WTC11 (cell line): Measurements from ENCODE around the gene SPTY2D1. TPM values are rescaled to one million over a fixed set of nuclear protein-coding genes. Genes with fewer than 3 reads are reported as not detected.

Source experiments
- ATAC-seq: fragments of 200-7000 bp; cut with Tn5 transposase; 2 replicates; pipeline ENCODE4 v1.10.0; 2021; ENCODE audit warnings: mild to moderate bottlenecking, moderate library complexity
- CTCF ChIA-PET: fragments of 300-600 bp; sonication (Branson Sonifier 250); formaldehyde crosslinking; loops from one replicate; lab custom pipeline; 2021; ENCODE audit warnings: antibody characterized with exemption; lab: Charles Lee
- POLR2A ChIA-PET: fragments of 350-600 bp; sonication (Branson Sonifier 250); formaldehyde crosslinking; loops from one replicate; lab custom pipeline; 2021; ENCODE audit warnings: antibody characterized with exemption; lab: Charles Lee
- DNase-seq: peaks from one replicate; pipeline ENCODE4 v3.0.0; 2021; ENCODE audit warnings: low spot score
- H3K27ac Mint-ChIP-seq: 2 replicates; pipeline ENCODE4 v1.8.0; 2021; ENCODE audit warnings: mixed read lengths
- H3K27me3 Mint-ChIP-seq: 2 replicates; pipeline ENCODE4 v1.8.0; 2021; ENCODE audit warnings: low read depth, mild to moderate bottlenecking, moderate library complexity, mixed read lengths
- H3K36me3 Mint-ChIP-seq: 2 replicates; pipeline ENCODE4 v1.8.0; 2021; ENCODE audit warnings: mixed read lengths
- H3K4me1 Mint-ChIP-seq: 2 replicates; pipeline ENCODE4 v1.8.0; 2022; ENCODE audit warnings: mixed read lengths
- H3K4me3 Mint-ChIP-seq: 2 replicates; pipeline ENCODE4 v1.8.0; 2021; ENCODE audit warnings: mild to moderate bottlenecking, moderate library complexity, mixed read lengths
- H3K9me3 Mint-ChIP-seq: 2 replicates; pipeline ENCODE4 v1.8.0; 2021; ENCODE audit warnings: mixed read lengths
- AR ChIP-seq: fragments of 250-450 bp; sonication (Bioruptor Pico); IDR thresholded peaks from 2 replicates; pipeline ENCODE4 v1.9.0; 2021; ENCODE audit warnings: mild to moderate bottlenecking
- ATF1 ChIP-seq: sonication (generic); formaldehyde crosslinking; IDR thresholded peaks from 2 replicates; pipeline ENCODE4 v1.8.1; 2023; ENCODE audit warnings: mild to moderate bottlenecking, moderate library complexity, missing genetic modification reagents
- ATF2 ChIP-seq: sonication (generic); formaldehyde crosslinking; IDR thresholded peaks from 2 replicates; pipeline ENCODE4 v1.8.1; 2022; ENCODE audit warnings: low read depth, missing genetic modification reagents, borderline replicate concordance
- E2F4 ChIP-seq: sonication (generic); formaldehyde crosslinking; IDR thresholded peaks from 2 replicates; pipeline ENCODE4 v1.8.1; 2022; ENCODE audit warnings: low read depth, mild to moderate bottlenecking, moderate library complexity, missing genetic modification reagents, borderline replicate concordance
- ETV6 ChIP-seq: sonication (generic); formaldehyde crosslinking; IDR thresholded peaks from 2 replicates; pipeline ENCODE4 v1.8.1; 2022; ENCODE audit warnings: mild to moderate bottlenecking, missing genetic modification reagents
- SMAD3 ChIP-seq: sonication (generic); formaldehyde crosslinking; IDR thresholded peaks from 2 replicates; pipeline ENCODE4 v1.8.0; 2022; ENCODE audit warnings: missing genetic modification reagents, mild to moderate bottlenecking, borderline replicate concordance
- SMAD4 ChIP-seq: sonication (generic); formaldehyde crosslinking; IDR thresholded peaks from 2 replicates; pipeline ENCODE4 v1.8.0; 2022; ENCODE audit warnings: mild to moderate bottlenecking, missing genetic modification reagents
- TCF7 ChIP-seq: sonication (generic); formaldehyde crosslinking; IDR thresholded peaks from 2 replicates; pipeline ENCODE4 v1.8.0; 2022; ENCODE audit warnings: mild to moderate bottlenecking, low read depth, missing genetic modification reagents, moderate library complexity
- TEAD1 ChIP-seq: sonication (generic); formaldehyde crosslinking; IDR thresholded peaks from 2 replicates; pipeline ENCODE4 v1.8.0; 2022; ENCODE audit warnings: mild to moderate bottlenecking, missing genetic modification reagents
- TEAD4 ChIP-seq: sonication (generic); formaldehyde crosslinking; IDR thresholded peaks from 2 replicates; pipeline ENCODE4 v1.8.0; 2022; ENCODE audit warnings: mild to moderate bottlenecking, missing genetic modification reagents
- ZNF121 ChIP-seq: sonication (generic); formaldehyde crosslinking; IDR thresholded peaks from 2 replicates; pipeline ENCODE4 v1.8.0; 2023; ENCODE audit warnings: missing genetic modification reagents
- ZNF219 ChIP-seq: sonication (generic); formaldehyde crosslinking; IDR thresholded peaks from 2 replicates; pipeline ENCODE4 v1.8.0; 2023; ENCODE audit warnings: missing genetic modification reagents, mild to moderate bottlenecking, borderline replicate concordance
- ZNF396 ChIP-seq: fragments of 250-450 bp; sonication (Bioruptor Pico); IDR thresholded peaks from 2 replicates; pipeline ENCODE4 v1.8.0; 2021; ENCODE audit warnings: mild to moderate bottlenecking, moderate library complexity, borderline replicate concordance
- ZNF423 ChIP-seq: fragments of 250-450 bp; sonication (Bioruptor Pico); IDR thresholded peaks from 2 replicates; pipeline ENCODE4 v2.1.2; 2022; ENCODE audit warnings: mild to moderate bottlenecking, moderate library complexity
- total RNA-seq: library from RNA; stranded (reverse); gene quantifications from 3 replicates; pipeline ENCODE4 v1.2.3, GENCODE V29; 2021
- TF ChIP-seq, protein P1 (sequence below): sonication (generic); formaldehyde crosslinking; IDR thresholded peaks from 2 replicates; pipeline ENCODE4 v1.8.1; 2023; ENCODE audit warnings: mild to moderate bottlenecking, missing genetic modification reagents
- TF ChIP-seq, protein P2 (sequence below): fragments of 250-450 bp; sonication (Bioruptor Pico); IDR thresholded peaks from 2 replicates; pipeline ENCODE4 v1.9.0; 2021; ENCODE audit warnings: mild to moderate bottlenecking
- TF ChIP-seq, protein P3 (sequence below): sonication (generic); formaldehyde crosslinking; IDR thresholded peaks from 2 replicates; pipeline ENCODE4 v1.8.1; 2023; ENCODE audit warnings: mild to moderate bottlenecking, missing genetic modification reagents, moderate library complexity

The SPTY2D1 gene
- total RNA-seq, 1 experiment from 2014 or later = 14.3 TPM

- no peak for TF ChIP-seq TCF7 (CRISPR knock-in tag)
- no peak for TF ChIP-seq SMAD3
- TF ChIP-seq, all 79 proteins: peak for 0
Observed at GRCh38 chr11:18580113-18580766, 53.9 kb downstream of the SPTY2D1 start (continued).

DNA sequence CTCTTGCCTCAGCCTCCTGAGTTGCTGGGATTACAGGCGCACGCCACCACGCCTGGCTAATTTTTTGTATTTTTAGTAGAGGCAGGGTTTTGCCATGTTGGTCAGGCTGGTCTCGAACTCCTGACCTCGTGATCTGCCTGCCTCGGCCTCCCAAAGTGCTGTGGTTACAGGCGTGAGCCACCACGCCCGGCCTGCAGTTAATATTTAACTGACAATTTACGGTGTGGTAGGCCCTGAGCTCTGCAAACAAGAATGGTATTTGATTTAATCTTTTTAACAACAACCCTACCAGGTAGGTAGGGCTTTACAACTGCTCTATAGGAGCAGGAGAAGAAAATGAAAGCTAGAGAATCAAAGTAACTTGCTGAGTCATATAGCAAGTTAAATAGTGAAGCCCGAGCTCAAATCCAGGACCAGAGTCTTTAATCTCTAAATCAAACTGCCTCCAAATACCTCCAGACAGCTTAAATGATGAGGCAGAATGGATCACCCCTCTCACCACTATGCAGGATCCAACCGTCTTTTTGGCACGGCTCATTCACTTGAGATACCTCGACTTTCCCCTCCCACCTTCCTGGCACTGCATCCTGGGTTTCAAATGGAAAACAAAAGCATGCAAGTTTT, 55.1 kb downstream of the SPTY2D1 start:
- CTCF ChIA-PET = interaction anchor here (2.6 kb wide), 1 partner anchor 39 kb away, joined by 6 read pairs; no protein-coding TSS in a partner anchor
- no peak; the same call in none of the 2 replicates for ATAC-seq
- no peak for DNase-seq

More for the DNA sequence above, 55.1 kb downstream of the SPTY2D1 start:
- Mint-ChIP-seq H3K27ac (0 out of 2 replicates have a peak overlapping the region, but pooled peaks have one; percentile 33), H3K9me3 (no peaks in the 10 kb centered on the region)
- TF ChIP-seq TEAD4 (CRISPR knock-in tag) (no peak), TCF7 (CRISPR knock-in tag) (no peak), E2F4 (CRISPR knock-in tag) (no peak), ATF2 (no peak), ZNF121 (CRISPR knock-in tag) (no peak), ZNF396 (CRISPR knock-in tag) (no peak), AR (CRISPR knock-in tag) (no peak), SMAD4 (no peak), ATF1 (CRISPR knock-in tag) (no peak), TEAD1 (CRISPR knock-in tag) (no peak), ZNF423 (CRISPR knock-in tag) (no peak), ZNF219 (CRISPR knock-in tag) (no peak), ETV6 (no peak)
- TF ChIP-seq, protein P1, sequence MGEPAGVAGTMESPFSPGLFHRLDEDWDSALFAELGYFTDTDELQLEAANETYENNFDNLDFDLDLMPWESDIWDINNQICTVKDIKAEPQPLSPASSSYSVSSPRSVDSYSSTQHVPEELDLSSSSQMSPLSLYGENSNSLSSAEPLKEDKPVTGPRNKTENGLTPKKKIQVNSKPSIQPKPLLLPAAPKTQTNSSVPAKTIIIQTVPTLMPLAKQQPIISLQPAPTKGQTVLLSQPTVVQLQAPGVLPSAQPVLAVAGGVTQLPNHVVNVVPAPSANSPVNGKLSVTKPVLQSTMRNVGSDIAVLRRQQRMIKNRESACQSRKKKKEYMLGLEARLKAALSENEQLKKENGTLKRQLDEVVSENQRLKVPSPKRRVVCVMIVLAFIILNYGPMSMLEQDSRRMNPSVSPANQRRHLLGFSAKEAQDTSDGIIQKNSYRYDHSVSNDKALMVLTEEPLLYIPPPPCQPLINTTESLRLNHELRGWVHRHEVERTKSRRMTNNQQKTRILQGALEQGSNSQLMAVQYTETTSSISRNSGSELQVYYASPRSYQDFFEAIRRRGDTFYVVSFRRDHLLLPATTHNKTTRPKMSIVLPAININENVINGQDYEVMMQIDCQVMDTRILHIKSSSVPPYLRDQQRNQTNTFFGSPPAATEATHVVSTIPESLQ = no peak
- TF ChIP-seq, protein P2, sequence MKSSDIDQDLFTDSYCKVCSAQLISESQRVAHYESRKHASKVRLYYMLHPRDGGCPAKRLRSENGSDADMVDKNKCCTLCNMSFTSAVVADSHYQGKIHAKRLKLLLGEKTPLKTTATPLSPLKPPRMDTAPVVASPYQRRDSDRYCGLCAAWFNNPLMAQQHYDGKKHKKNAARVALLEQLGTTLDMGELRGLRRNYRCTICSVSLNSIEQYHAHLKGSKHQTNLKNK (CRISPR knock-in tag) = no peak
- TF ChIP-seq, protein P3, sequence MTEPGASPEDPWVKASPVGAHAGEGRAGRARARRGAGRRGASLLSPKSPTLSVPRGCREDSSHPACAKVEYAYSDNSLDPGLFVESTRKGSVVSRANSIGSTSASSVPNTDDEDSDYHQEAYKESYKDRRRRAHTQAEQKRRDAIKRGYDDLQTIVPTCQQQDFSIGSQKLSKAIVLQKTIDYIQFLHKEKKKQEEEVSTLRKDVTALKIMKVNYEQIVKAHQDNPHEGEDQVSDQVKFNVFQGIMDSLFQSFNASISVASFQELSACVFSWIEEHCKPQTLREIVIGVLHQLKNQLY (CRISPR knock-in tag) = no peak
- TF ChIP-seq, all 79 proteins: peak for 0
- Mint-ChIP-seq H3K36me3 (no peaks in the 10 kb centered on the region), H3K4me1 (0 out of 2 replicates have a peak, but pooled peaks cover 2% of the 10 kb centered on the region), H3K27me3 (no peaks in the 10 kb centered on the region), H3K4me3 (no peak overlapping the region)
- POLR2A ChIA-PET = no interaction called here
